Inflammatory macrophage (primary cell): ENCODE data around the gene PADI6.
A peak's percentile ranks its signal among the peaks of the same experiment; 100 is the strongest.
"Not testable (repeated sequence)": the region's sequence is repeated elsewhere in the genome, so short reads cannot be mapped to it uniquely, and the experiment has no call there.

Experiments
- DNase-seq, 2 donors: peaks; one replicate each; pipeline ENCODE4 v3.0.0-alpha.2; 2020 to 2022

Gene PADI6

DNA sequence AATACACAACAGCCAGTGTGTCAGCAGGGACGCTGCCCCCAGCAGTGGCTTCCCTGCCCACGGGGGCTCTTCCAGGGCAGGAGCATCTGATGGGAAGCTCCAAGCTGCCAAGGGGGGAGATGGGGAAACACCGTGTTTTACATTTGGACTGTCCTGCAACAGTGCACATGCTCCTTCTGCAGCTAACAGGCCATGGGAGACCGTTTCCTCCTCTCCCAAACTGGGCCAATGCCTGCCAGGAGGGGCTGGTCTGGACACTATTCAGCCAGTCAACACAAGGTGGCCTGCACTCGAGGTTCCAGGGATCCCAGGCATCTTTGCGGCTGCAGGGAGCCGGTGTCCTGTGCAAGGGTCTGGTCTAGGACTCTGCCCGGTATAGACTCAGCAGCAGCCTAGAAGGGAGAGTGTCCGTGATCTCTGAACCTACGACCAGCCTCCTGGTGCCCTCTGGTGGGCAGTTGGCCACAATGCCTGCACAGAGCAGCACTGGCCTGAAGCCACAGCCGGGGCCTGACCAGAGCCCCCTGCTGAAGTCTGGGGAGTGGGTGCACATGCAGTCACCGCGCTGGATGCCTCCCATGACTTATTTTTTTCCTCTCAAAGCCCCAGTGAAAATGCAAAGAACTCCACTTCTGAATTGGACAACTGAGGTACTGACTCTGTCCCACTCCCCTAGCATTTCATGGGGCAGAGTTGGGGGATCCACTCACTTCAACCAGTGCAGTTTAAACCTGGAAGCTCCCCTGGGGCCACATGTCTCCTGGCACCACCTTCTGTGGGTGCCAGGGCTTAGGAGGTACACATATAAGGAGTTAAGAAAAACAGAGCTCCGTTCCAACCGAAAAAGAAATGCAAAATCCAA lies 34.1 kb downstream of the PADI6 start:
- peak; percentile 55 to 71 for DNase-seq

DNA sequence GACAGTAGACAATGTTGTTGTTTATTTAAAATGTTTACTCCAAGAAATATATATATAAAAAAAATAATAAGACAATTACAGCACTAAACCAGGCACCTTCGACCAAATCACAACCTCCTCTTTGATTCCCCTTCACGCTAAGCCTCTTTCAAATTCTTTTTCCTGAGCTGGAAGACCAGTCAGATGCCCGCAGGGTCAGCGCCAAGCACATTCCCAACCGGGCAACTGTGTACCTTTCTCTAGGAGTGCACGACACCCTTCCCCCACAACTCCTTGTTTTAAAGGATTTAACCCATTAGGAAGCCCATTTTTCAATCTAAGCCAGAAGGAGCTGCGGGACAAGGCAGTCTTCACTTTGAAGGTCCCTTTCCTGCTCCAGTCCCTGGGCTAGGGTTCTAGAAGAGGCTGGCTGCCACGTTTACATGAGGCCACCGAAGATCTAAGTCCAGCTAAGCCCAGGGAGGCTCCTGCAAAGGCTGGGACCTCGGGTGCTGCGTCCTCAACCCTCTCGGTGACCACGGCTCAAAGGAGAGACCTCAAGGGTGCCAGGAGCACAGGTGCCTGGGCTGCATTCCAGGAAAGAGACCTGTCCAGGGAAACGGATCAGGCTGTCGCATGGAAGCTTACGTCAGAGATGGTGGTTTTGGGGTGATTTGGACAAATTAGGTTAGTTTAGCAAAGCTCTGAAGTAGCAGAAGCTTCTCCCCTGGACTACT lies 34.9 kb downstream of the PADI6 start:
- not testable (repeated sequence) for DNase-seq

- DNase-seq: not testable (repeated sequence)
Observed at GRCh38 chr1:17407786-17408514, 36.0 kb downstream of the PADI6 start.

- DNase-seq: no peak
Observed at GRCh38 chr1:17409391-17409811, 37.4 kb downstream of the PADI6 start.

GRCh38 chr1:17412093-17412870 lies 40.3 kb downstream of the PADI6 start:
- DNase-seq: no peak

GRCh38 chr1:17414022-17414421 lies 42.0 kb downstream of the PADI6 start:
- no peak for DNase-seq

GRCh38 chr1:17416389-17416788 lies 44.4 kb downstream of the PADI6 start:
- DNase-seq: no peak

- peak; percentile 49 to 52 for DNase-seq
Observed at GRCh38 chr1:17419626-17420328, 47.8 kb downstream of the PADI6 start.

- no peak for DNase-seq
Observed at GRCh38 chr1:17420391-17420918, 48.5 kb downstream of the PADI6 start.

DNA sequence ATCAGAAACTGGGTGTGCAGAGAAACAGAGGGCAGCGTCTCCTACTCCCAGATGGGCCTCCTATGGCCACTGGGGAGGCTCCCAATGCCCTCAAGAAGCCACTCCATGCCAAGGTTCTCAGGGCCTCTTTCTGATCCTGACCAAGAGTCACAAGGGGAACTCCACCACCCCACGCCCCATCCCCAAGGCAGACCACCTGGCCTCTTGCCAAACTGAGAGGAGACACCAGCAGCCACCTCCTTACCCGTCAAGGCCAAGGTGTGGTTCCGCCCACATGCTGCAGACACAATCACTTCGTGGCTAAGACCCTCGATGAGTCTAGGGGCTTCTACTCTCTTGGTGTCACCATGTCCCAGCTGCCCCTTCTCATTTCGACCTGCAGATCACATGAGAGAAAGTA lies 50.5 kb downstream of the PADI6 start:
- DNase-seq: no peak

DNA sequence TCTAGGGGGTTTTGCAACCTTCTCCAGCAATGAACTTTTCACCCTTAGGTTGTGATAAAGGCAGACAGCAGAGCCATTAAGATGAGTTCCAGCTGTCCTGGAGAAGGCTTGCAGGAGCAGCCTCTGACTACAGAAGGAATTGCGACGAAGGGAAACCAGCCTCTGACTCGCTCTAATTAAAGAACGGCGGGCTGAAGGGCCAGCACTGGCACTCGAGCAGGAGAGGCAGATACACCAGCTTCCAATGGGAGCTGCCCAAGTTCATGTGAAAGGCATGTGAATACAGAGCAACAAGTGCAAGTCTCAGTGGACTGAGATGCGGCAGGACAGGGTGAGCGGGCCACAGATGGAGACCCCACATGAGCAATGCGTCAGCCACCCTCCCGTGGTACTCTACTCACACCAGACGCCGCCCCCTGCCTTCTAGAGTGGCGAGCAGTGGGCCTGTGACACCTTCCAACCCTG lies 51.8 kb downstream of the PADI6 start:
- DNase-seq: no peak

DNA sequence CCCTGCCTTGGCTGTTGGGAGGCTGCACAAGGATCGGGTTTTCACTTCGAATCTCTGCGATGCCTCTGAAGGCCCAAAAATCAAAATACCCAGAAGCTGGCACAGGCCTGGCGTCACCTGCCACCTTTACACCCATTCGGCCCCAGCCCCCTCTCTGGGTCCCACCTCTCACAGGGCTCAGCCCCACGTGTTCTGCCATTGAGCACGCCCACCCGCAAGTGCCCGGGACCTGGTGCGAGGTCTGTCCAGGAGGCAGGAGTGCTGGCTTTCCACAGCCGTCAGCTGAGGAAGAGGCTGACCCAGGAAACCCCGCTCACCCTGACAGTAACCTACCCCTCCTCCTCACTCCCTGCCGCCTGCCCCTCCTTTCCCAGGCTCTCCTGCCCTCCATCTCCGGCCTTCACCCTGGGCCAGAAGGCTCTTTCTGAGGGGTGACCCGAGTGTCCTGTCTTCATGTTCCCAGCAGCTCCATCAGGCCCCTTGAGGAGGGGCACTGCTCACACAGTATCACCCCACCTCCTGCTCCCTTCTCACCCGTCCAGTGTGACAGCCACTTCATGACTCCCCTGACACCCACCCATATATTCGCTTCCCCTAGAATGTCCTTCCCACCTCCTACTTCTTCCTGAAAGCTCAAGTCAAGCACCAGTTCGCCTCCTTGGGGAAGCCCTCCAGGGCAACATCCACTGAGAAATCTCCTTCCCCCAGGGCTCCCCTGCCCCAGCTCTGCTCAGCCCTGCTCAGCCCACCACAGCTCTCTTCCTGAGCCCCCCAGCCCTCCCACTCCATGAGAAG lies 54.0 kb downstream of the PADI6 start:
- peak; percentile 47 to 68 for DNase-seq

DNA sequence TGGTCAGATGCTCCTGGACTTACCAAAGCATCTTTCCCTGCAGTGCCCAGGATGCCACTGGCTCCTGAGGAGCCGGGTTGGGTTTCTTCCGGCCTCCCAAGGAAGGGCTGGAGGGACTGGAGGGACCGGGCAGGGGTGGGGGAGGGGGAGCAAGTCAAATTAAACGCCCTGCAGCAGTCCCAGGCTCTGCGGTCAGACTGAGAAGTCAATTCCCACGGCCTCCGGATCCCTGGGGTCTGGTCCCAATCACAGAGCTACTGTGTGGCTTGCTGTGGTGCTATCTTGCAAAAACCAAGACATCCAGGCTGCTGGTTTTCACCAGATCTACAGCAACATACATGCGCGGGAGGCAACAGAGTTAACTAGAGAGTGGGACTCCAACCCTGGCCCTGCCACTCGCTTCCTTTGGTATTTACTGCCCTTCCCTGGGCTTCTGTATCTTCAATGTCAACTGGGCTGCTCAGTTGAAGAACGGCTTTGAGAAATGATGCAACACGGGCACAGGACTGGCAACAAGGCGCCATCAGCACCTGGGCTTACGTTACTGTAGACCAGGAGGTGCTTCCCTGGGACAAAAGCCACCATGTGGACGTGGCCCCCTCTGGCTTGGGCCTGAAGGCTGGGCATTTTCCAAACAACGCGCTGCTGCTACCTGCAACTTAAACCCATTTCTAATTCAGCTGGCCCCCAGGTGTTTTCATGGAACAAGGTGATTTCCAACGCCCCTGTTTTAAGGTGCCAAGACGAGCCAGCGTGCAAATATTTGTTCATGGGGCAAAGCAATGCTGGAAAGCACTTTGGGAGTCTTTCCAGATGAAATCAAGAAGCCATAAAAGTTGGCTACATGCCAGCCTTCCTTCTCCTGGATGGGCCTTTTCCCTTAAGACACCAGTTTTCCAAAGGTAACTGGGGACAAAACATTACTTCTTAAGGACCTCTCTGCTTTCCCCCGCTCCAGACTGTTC lies 56.0 kb downstream of the PADI6 start:
- no peak for DNase-seq

DNA sequence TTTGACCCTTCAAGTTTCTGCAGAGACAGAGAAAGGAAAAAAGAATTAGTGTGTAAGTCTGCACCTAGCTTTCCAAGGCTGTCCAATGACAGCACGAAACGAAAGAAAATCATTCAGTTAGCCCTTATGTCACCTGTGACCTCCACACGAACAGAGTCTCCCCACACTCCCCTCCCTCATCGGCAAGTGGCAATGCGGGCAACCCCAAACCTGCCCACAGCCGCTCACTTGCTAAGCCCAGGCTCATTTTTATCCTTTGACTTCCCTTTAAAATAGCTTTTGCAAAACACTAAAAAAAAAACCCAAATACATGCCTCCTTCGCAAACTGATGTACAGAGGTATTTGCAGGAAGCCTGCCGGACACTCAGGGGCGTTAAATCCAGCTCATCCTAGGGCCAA lies 57.2 kb downstream of the PADI6 start:
- DNase-seq: no peak

- no peak for DNase-seq
Observed at GRCh38 chr1:17432412-17432811, 60.4 kb downstream of the PADI6 start.

- DNase-seq: no peak
Observed at GRCh38 chr1:17433261-17433660, 61.3 kb downstream of the PADI6 start.

DNA sequence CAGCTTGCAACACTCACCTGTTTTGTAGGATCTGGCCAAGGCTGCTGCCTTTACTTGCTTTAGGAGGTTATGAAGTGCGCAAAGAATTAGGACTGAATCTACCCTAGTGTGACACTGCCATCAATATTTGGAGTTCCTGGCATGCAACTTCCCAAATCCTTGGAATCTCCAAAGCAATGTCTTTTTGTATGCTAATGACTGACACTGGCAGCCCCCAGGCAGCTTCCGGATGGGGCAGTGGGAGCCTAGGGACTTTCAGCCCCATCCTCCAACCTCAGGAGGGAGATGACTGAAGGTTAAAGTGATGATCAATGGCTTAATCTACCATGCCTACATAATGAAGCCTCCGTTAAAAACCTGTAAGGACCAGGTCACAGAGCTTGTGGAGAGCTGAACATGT lies 62.0 kb downstream of the PADI6 start:
- no peak for DNase-seq

GRCh38 chr1:17434601-17435000 lies 62.6 kb downstream of the PADI6 start:
- no peak for DNase-seq
